RWPE2 (cell line): ENCODE results near the gene RCBTB1.
"Not testable (repeated sequence)": the region's sequence is repeated elsewhere in the genome, so short reads cannot be mapped to it uniquely, and the experiment has no call there.

Source experiments
- ATAC-seq: fragments of 200-7000 bp; cut with Tn5 transposase; 3 replicates; pipeline ENCODE4 v1.9.1; 2021; ENCODE audit warnings: low read depth
- DNase-seq: peaks from one replicate; pipeline ENCODE4 v3.0.0-alpha.2; 2020; ENCODE audit warnings: low spot score
- H3K27ac ChIP-seq: fragments of 450-650 bp; 2 replicates; pipeline ENCODE4 v1.5.1; 2017; ENCODE audit warnings: mild to moderate bottlenecking; ENCODE audit not compliant: poor library complexity, severe bottlenecking
- H3K27me3 ChIP-seq: fragments of 250-450 bp; sonication (Bioruptor Pico); 2 replicates; pipeline ENCODE4 v1.5.1; 2021; ENCODE audit warnings: mild to moderate bottlenecking, moderate library complexity; ENCODE audit not compliant: insufficient read depth, poor library complexity, severe bottlenecking
- H3K36me3 ChIP-seq: fragments of 250-450 bp; sonication (Bioruptor Pico); 2 replicates; pipeline ENCODE4 v1.5.1; 2020; ENCODE audit warnings: low read depth, mild to moderate bottlenecking, moderate library complexity
- H3K4me1 ChIP-seq: fragments of 250-450 bp; sonication (Bioruptor Pico); 2 replicates; pipeline ENCODE4 v1.5.1; 2021; ENCODE audit warnings: mild to moderate bottlenecking, moderate library complexity; ENCODE audit not compliant: insufficient read depth, poor library complexity, severe bottlenecking
- H3K4me3 ChIP-seq: fragments of 250-450 bp; sonication (Bioruptor Pico); 2 replicates; pipeline ENCODE4 v1.5.1; 2021; ENCODE audit warnings: mild to moderate bottlenecking, moderate library complexity; ENCODE audit not compliant: severe bottlenecking
- H3K9me3 ChIP-seq: fragments of 250-450 bp; sonication (Bioruptor Pico); 2 replicates; pipeline ENCODE4 v1.5.1; 2021; ENCODE audit warnings: mild to moderate bottlenecking, moderate library complexity; ENCODE audit not compliant: severe bottlenecking
- CTCF ChIP-seq: fragments of 450-650 bp; IDR thresholded peaks from one replicate; pipeline ENCODE4 v1.5.1; 2017; ENCODE audit warnings: mild to moderate bottlenecking, moderate library complexity; ENCODE audit not compliant: poor library complexity, severe bottlenecking

Gene RCBTB1

GRCh38 chr13:49604570-49604969, 19.2 kb upstream of the RCBTB1 start:
- Histone ChIP-seq H3K27ac (no peak overlapping the region), H3K9me3 (no peaks in the 10 kb centered on the region), H3K27me3 (no peaks in the 10 kb centered on the region), H3K36me3 (no peaks in the 10 kb centered on the region), H3K4me3 (no peak overlapping the region), H3K4me1 (no peaks in the 10 kb centered on the region)
- no peak for DNase-seq
- TF ChIP-seq CTCF = no peak
- ATAC-seq = no peak

GRCh38 chr13:49602615-49603014, 17.3 kb upstream of the RCBTB1 start:
- H3K4me1 ChIP-seq, H3K27me3 ChIP-seq, H3K36me3 ChIP-seq, DNase-seq, H3K9me3 ChIP-seq, H3K4me3 ChIP-seq, H3K27ac ChIP-seq, ATAC-seq: not testable (repeated sequence)

- Histone ChIP-seq H3K9me3 (no peaks in the 10 kb centered on the region), H3K4me1 (no peaks in the 10 kb centered on the region), H3K4me3 (no peak overlapping the region), H3K27ac (no peak overlapping the region), H3K27me3 (no peaks in the 10 kb centered on the region), H3K36me3 (no peaks in the 10 kb centered on the region)
- DNase-seq (no peak), ATAC-seq (no peak; the same call in 2 of the 3 replicates)
- TF ChIP-seq CTCF = no peak
Measured at GRCh38 chr13:49602005-49602404, 16.6 kb upstream of the RCBTB1 start.

- no peaks in the 10 kb centered on the region for H3K9me3 ChIP-seq
- TF ChIP-seq CTCF = no peak
- DNase-seq (no peak), ATAC-seq (no peak)
- H3K27ac ChIP-seq = no peak overlapping the region
- no peak overlapping the region for H3K4me3 ChIP-seq
- no peaks in the 10 kb centered on the region for H3K27me3 ChIP-seq
- H3K36me3 ChIP-seq = no peaks in the 10 kb centered on the region
- no peaks in the 10 kb centered on the region for H3K4me1 ChIP-seq
Measured at GRCh38 chr13:49597043-49597641, 11.8 kb upstream of the RCBTB1 start.

GRCh38 chr13:49596221-49596620, 10.9 kb upstream of the RCBTB1 start:
- no peaks in the 10 kb centered on the region for H3K36me3 ChIP-seq
- H3K27me3 ChIP-seq = no peaks in the 10 kb centered on the region
- no peaks in the 10 kb centered on the region for H3K9me3 ChIP-seq
- H3K27ac ChIP-seq = no peak overlapping the region
- no peak for DNase-seq
- no peak for ATAC-seq
- no peaks in the 10 kb centered on the region for H3K4me1 ChIP-seq
- no peak overlapping the region for H3K4me3 ChIP-seq
- no peak for TF ChIP-seq CTCF
